GM23338 (cell line): ENCODE data around the gene PSMD14. TPM values are rescaled to one million over a fixed set of nuclear protein-coding genes. Genes with fewer than 3 reads are reported as not detected.

ENCODE experiments used
- ATAC-seq: fragments of 200-7000 bp; cut with Tn5 transposase; 3 replicates; pipeline ENCODE4 v1.9.1; 2020
- DNase-seq: peaks from one replicate; pipeline ENCODE4 v3.0.0-alpha.2; 2015; ENCODE audit warnings: low spot score
- H2AFZ ChIP-seq: fragments of 200-600 bp; sonication (generic); 2 replicates; pipeline ENCODE4 v1.8.0; 2016; ENCODE audit warnings: antibody characterized with exemption, mild to moderate bottlenecking, moderate library complexity
- H3F3A ChIP-seq: fragments of 200-600 bp; sonication (generic); replicated peaks from 2 replicates; pipeline ENCODE4 v1.8.0; 2017; ENCODE audit warnings: antibody characterized with exemption, mixed run types, low read depth
- H3K27ac ChIP-seq: fragments of 200-600 bp; sonication (generic); 2 replicates; pipeline ENCODE4 v1.6.1; 2016; ENCODE audit warnings: low read depth
- H3K27me3 ChIP-seq: fragments of 200-600 bp; sonication (generic); 2 replicates; pipeline ENCODE4 v1.8.0; 2016; ENCODE audit warnings: mild to moderate bottlenecking, mixed run types, moderate library complexity; ENCODE audit not compliant: insufficient read depth
- H3K36me3 ChIP-seq: fragments of 200-600 bp; sonication (generic); 2 replicates; pipeline ENCODE4 v1.8.0; 2016; ENCODE audit warnings: mild to moderate bottlenecking; ENCODE audit not compliant: insufficient read depth
- H3K4me1 ChIP-seq: fragments of 200-600 bp; sonication (generic); 2 replicates; pipeline ENCODE4 v1.8.0; 2016; ENCODE audit warnings: mild to moderate bottlenecking, moderate library complexity; ENCODE audit not compliant: insufficient read depth
- H3K4me2 ChIP-seq: fragments of 200-600 bp; sonication (generic); 2 replicates; pipeline ENCODE4 v1.7.1; 2017; ENCODE audit warnings: mixed run types
- H3K4me3 ChIP-seq: fragments of 200-600 bp; sonication (generic); 2 replicates; pipeline ENCODE4 v1.6.1; 2016; ENCODE audit warnings: mixed run types
- H3K79me2 ChIP-seq: fragments of 200-600 bp; sonication (generic); replicated peaks from 2 replicates; pipeline ENCODE4 v1.8.0; 2017; ENCODE audit warnings: mild to moderate bottlenecking; ENCODE audit not compliant: insufficient read depth
- H3K9me2 ChIP-seq: fragments of 200-600 bp; sonication (generic); 2 replicates; pipeline ENCODE4 v1.8.0; 2017; ENCODE audit not compliant: insufficient read depth
- H4K20me1 ChIP-seq: fragments of 200-600 bp; sonication (generic); replicated peaks from 2 replicates; pipeline ENCODE4 v1.8.0; 2017; ENCODE audit warnings: mild to moderate bottlenecking; ENCODE audit not compliant: insufficient read depth
- H3K27ac Mint-ChIP-seq: 2 replicates; pipeline ENCODE4 v1.8.0; 2020; ENCODE audit warnings: inconsistent platforms, mild to moderate bottlenecking, moderate library complexity, mixed read lengths
- H3K27me3 Mint-ChIP-seq: 3 replicates; pipeline ENCODE4 v1.8.0; 2022; ENCODE audit warnings: low read depth, mild to moderate bottlenecking, moderate library complexity, mixed read lengths, inconsistent platforms; ENCODE audit not compliant: insufficient read depth, poor library complexity
- H3K36me3 Mint-ChIP-seq: 3 replicates; pipeline ENCODE4 v1.8.0; 2021; ENCODE audit warnings: low read depth, mild to moderate bottlenecking, inconsistent platforms, moderate library complexity, mixed read lengths
- H3K4me1 Mint-ChIP-seq: 3 replicates; pipeline ENCODE4 v1.8.0; 2020; ENCODE audit warnings: mild to moderate bottlenecking, inconsistent platforms, mixed read lengths
- H3K4me3 Mint-ChIP-seq: 3 replicates; pipeline ENCODE4 v1.8.0; 2021; ENCODE audit warnings: moderate library complexity, mild to moderate bottlenecking, inconsistent platforms, mixed read lengths
- H3K9me3 Mint-ChIP-seq: 3 replicates; pipeline ENCODE4 v1.8.0; 2020; ENCODE audit warnings: moderate library complexity, mild to moderate bottlenecking, inconsistent platforms, mixed read lengths
- CREB1 ChIP-seq: fragments of 250-450 bp; sonication (Bioruptor Pico); IDR thresholded peaks from 2 replicates; pipeline ENCODE4 v1.5.0; 2020; ENCODE audit warnings: low read depth, mild to moderate bottlenecking, moderate library complexity
- CTCF ChIP-seq, 2 experiments: fragments of 200-600 bp in 1 of 2; sonication (generic) in 1 of 2; conservative IDR thresholded peaks; 2 replicates each; pipeline versions ENCODE4 v1.5.1 to v1.6.1; 2016 to 2017; ENCODE audit warnings: antibody characterized with exemption in 2 of 2, low read depth in 2 of 2, mild to moderate bottlenecking in 2 of 2, moderate library complexity in 1 of 2
- REST ChIP-seq: IDR thresholded peaks from one replicate; pipeline ENCODE4 v1.6.1; 2018; ENCODE audit warnings: antibody characterized with exemption; ENCODE audit not compliant: unreplicated experiment
- ZNF114 ChIP-seq: fragments of 250-450 bp; sonication (Bioruptor Pico); IDR thresholded peaks from 2 replicates; pipeline ENCODE4 v1.5.0; 2020; ENCODE audit warnings: mild to moderate bottlenecking, moderate library complexity
- ZNF331 ChIP-seq: fragments of 250-450 bp; sonication (Bioruptor Pico); IDR thresholded peaks from 2 replicates; pipeline ENCODE4 v1.5.0; 2020; ENCODE audit warnings: low read depth, mild to moderate bottlenecking, moderate library complexity
- polyA plus RNA-seq: library from polyadenylated mRNA; unstranded; fragments of >200 nt; fragmentation: Nextera tagmentation; extraction: Ambion mirVana; gene quantifications from 2 replicates; pipeline ENCODE4 v1.2.1, GENCODE V29; 2016
- total RNA-seq: library from RNA; depleted of rRNA; stranded (reverse); fragments of >200 nt; shearing (Covaris generic); gene quantifications from 2 replicates; pipeline ENCODE4 v1.2.3, GENCODE V29; 2014
- TF ChIP-seq, protein P1 (sequence below): IDR thresholded peaks from 2 replicates; pipeline ENCODE4 v1.6.1; 2016; ENCODE audit warnings: antibody characterized with exemption

PSMD14 gene
- total and polyA plus RNA-seq, 2 experiments from 2014 or later, result 92.2 to 123 TPM

GRCh38 chr2:161306919-161307318, 1.3 kb upstream of the PSMD14 start:
- Histone ChIP-seq H3K4me2 (peak overlapping the region; percentile 92), H3K27ac (no peak overlapping the region), H4K20me1 (0 out of 2 replicates have a peak, but pooled peaks cover 8% of the 10 kb centered on the region), H3F3A (peaks cover 4% of the 10 kb centered on the region), H3K9me2 (no peaks in the 10 kb centered on the region; the same call in 1 of the 2 replicates), H3K36me3 (no peaks in the 10 kb centered on the region), H3K4me1 (peaks cover 18% of the 10 kb centered on the region), H2AFZ (no peak overlapping the region), H3K79me2 (peaks cover 35% of the 10 kb centered on the region), H3K4me3 (peak overlapping the region; percentile 79; the same call in 1 of the 2 replicates), H3K27me3 (no peaks in the 10 kb centered on the region)
- no peak overlapping the region for H3K27ac Mint-ChIP-seq
- H3K36me3 Mint-ChIP-seq, result peaks cover 7% of the 10 kb centered on the region; the same call in 2 of the 3 replicates
- peaks cover 15% of the 10 kb centered on the region for H3K4me1 Mint-ChIP-seq
- TF ChIP-seq CTCF (conservative IDR thresholded peaks at IDR 0.05; ENCODE audit: low read depth in 2 of 2) (peak in 1 of 2 experiments; percentile 62; a peak in 2 of 4 replicates), CREB1 (CRISPR knock-in tag) (no peak)
- TF ChIP-seq, protein P1, sequence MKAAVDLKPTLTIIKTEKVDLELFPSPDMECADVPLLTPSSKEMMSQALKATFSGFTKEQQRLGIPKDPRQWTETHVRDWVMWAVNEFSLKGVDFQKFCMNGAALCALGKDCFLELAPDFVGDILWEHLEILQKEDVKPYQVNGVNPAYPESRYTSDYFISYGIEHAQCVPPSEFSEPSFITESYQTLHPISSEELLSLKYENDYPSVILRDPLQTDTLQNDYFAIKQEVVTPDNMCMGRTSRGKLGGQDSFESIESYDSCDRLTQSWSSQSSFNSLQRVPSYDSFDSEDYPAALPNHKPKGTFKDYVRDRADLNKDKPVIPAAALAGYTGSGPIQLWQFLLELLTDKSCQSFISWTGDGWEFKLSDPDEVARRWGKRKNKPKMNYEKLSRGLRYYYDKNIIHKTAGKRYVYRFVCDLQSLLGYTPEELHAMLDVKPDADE, result no peak
- H3K9me3 Mint-ChIP-seq, result peaks cover 4% of the 10 kb centered on the region; the same call in 2 of the 3 replicates
- ATAC-seq (no peak), DNase-seq (peak; percentile 33)
- H3K4me3 Mint-ChIP-seq, result peak overlapping the region; percentile 90
- no peaks in the 10 kb centered on the region for H3K27me3 Mint-ChIP-seq

- H3K4me3 ChIP-seq, result peak overlapping the region; percentile 79
- peak overlapping the region; percentile 75 for H3K27ac ChIP-seq
- DNase-seq (no peak), ATAC-seq (no peak)
- no peaks in the 10 kb centered on the region for H3K27me3 ChIP-seq
- peak overlapping the region; percentile 97 for H3K27ac Mint-ChIP-seq
- H3K4me3 Mint-ChIP-seq, result peak overlapping the region; percentile 90
- H3K4me2 ChIP-seq, result peak overlapping the region; percentile 92
- H3K4me1 Mint-ChIP-seq, result peaks cover 15% of the 10 kb centered on the region
- peaks cover 4% of the 10 kb centered on the region; the same call in 2 of the 3 replicates for H3K9me3 Mint-ChIP-seq
- peaks cover 14% of the 10 kb centered on the region for H4K20me1 ChIP-seq
- no peaks in the 10 kb centered on the region; the same call in 1 of the 2 replicates for H3K9me2 ChIP-seq
- H3K36me3 Mint-ChIP-seq, result peaks cover 7% of the 10 kb centered on the region
- H3K27me3 Mint-ChIP-seq, result no peaks in the 10 kb centered on the region
- no peaks in the 10 kb centered on the region for H3K36me3 ChIP-seq
- peak overlapping the region; percentile 98 for H2AFZ ChIP-seq
- peaks cover 4% of the 10 kb centered on the region for H3F3A ChIP-seq
- peaks cover 43% of the 10 kb centered on the region for H3K79me2 ChIP-seq
- peaks cover 18% of the 10 kb centered on the region for H3K4me1 ChIP-seq
- TF ChIP-seq REST (no peak), ZNF331 (CRISPR knock-in tag) (no peak), ZNF114 (CRISPR knock-in tag) (no peak), CREB1 (CRISPR knock-in tag) (no peak), CTCF (conservative IDR thresholded peaks at IDR 0.05; ENCODE audit: low read depth in 2 of 2) (no peak)
Measured at GRCh38 chr2:161307676-161308075, 549 bp upstream of the PSMD14 start.
